Measurements from ENCODE around the gene PDE2A. TPM values are rescaled to one million over a fixed set of nuclear protein-coding genes. Genes with fewer than 3 reads are reported as not detected.

Gene PDE2A
- total RNA-seq, 1 donor from 2014 or later: not detected

DNA sequence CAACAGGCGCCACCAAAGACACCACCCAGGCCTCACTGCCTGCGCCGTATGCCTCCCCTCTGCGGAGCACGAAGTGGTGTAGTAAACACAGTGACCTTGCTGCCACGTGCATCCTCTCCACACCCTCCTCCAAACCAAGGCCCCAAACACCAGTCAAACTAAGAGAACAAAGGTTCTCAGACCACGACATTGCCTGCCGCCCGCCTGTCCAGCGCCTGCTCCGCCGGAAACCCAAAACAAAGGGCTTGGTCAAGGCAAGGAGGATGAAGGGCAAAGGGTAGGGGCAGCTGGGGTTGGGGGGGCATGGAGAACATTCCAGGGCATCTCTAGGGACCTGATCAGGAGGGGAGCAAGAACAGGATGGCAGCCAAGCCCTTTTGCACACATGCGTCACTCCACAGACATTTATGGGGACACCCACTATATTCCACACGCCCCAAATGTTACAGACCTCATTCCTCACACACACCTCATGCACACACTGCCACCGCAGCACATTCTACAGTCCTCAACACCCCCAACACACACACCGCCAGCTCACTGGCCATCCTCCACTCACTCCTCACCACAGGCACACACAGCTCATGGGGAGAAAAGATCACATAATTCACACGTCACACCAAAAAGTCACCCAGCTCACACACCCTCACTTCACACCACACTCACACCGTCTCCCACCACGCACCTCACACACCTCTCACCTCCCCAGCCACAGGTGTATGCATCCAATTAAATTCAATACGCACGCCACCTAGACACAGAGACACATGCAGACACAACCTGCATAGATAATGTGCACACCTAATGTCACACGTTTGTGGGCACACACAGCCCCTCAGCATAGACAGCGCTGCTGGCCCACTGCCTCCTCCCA is 34.5 kb downstream of the PDE2A start:
- H3K36me3 Mint-ChIP-seq (ENCODE audit: unreplicated experiment): no peaks in the 10 kb centered on the region
- TF ChIP-seq, protein P1, sequence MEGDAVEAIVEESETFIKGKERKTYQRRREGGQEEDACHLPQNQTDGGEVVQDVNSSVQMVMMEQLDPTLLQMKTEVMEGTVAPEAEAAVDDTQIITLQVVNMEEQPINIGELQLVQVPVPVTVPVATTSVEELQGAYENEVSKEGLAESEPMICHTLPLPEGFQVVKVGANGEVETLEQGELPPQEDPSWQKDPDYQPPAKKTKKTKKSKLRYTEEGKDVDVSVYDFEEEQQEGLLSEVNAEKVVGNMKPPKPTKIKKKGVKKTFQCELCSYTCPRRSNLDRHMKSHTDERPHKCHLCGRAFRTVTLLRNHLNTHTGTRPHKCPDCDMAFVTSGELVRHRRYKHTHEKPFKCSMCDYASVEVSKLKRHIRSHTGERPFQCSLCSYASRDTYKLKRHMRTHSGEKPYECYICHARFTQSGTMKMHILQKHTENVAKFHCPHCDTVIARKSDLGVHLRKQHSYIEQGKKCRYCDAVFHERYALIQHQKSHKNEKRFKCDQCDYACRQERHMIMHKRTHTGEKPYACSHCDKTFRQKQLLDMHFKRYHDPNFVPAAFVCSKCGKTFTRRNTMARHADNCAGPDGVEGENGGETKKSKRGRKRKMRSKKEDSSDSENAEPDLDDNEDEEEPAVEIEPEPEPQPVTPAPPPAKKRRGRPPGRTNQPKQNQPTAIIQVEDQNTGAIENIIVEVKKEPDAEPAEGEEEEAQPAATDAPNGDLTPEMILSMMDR (IDR thresholded peaks at IDR 0.05): no peak
- H3K27me3 Mint-ChIP-seq (ENCODE audit: unreplicated experiment): peaks cover 35% of the 10 kb centered on the region
- DNase-seq (ENCODE audit: extremely low spot score, unreplicated experiment): no peak
- no peak overlapping the region for H3K27ac Mint-ChIP-seq (ENCODE audit: unreplicated experiment)
- peaks cover 2% of the 10 kb centered on the region for H3K4me1 Mint-ChIP-seq (ENCODE audit: unreplicated experiment)
- no peak overlapping the region for H3K4me3 Mint-ChIP-seq (ENCODE audit: unreplicated experiment)
- no peaks in the 10 kb centered on the region for H3K9me3 Mint-ChIP-seq (ENCODE audit: unreplicated experiment)

- H3K27ac Mint-ChIP-seq (ENCODE audit: unreplicated experiment): no peak overlapping the region
- no peaks in the 10 kb centered on the region for H3K36me3 Mint-ChIP-seq (ENCODE audit: unreplicated experiment)
- H3K9me3 Mint-ChIP-seq (ENCODE audit: unreplicated experiment): no peaks in the 10 kb centered on the region
- no peak for DNase-seq (ENCODE audit: extremely low spot score, unreplicated experiment)
- TF ChIP-seq, protein P1 (IDR thresholded peaks at IDR 0.05): no peak
- H3K4me3 Mint-ChIP-seq (ENCODE audit: unreplicated experiment): no peak overlapping the region
- H3K4me1 Mint-ChIP-seq (ENCODE audit: unreplicated experiment): peaks cover 2% of the 10 kb centered on the region
- peaks cover 37% of the 10 kb centered on the region for H3K27me3 Mint-ChIP-seq (ENCODE audit: unreplicated experiment)
Measured at GRCh38 chr11:72637926-72638325, 36.3 kb downstream of the PDE2A start.

DNA sequence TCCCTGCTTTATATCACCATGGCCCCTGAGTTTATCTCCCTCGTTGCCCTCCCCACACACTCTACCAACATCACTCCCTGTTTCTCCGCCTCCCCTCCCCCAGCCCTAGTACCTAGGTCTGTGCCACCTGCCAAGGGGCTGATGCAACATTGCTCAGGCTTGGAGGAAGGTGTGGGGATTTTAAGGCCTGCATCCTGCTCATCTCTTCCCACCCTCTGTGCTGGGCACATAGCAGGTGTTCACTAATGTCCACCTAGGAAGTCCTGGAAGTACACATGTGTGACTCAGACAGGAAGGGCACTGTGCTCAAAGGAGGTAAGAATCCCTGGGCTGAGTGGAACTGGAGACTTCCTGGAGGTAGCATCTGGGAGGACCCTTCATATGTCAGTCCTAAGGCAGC is 37.0 kb downstream of the PDE2A start:
- Mint-ChIP-seq H3K36me3 (ENCODE audit: unreplicated experiment) (no peaks in the 10 kb centered on the region), H3K27me3 (ENCODE audit: unreplicated experiment) (peaks cover 37% of the 10 kb centered on the region), H3K4me3 (ENCODE audit: unreplicated experiment) (no peak overlapping the region), H3K4me1 (ENCODE audit: unreplicated experiment) (peaks cover 2% of the 10 kb centered on the region), H3K9me3 (ENCODE audit: unreplicated experiment) (no peaks in the 10 kb centered on the region), H3K27ac (ENCODE audit: unreplicated experiment) (no peak overlapping the region)
- no peak for DNase-seq (ENCODE audit: extremely low spot score, unreplicated experiment)
- TF ChIP-seq, protein P1 (IDR thresholded peaks at IDR 0.05): no peak

DNA sequence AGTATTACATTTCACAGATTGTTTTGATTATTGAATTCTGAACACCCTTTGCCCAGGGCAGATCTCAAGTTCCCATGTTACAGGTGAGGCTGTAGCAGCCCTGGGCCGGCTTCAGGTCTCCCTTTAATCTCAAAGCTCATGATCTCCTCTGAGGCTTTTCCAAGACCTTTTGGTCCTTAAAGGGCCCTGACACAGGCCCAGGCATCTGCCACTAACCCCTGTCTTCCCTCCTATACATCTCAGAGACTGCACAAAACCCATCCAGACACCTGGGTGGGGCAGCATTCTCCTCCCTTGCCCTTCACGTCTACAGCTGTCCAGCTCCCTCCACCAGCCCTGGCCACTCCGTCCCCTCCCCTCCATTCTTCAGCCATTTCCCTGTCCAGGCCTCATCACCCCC is 37.8 kb downstream of the PDE2A start:
- no peaks in the 10 kb centered on the region for H3K36me3 Mint-ChIP-seq (ENCODE audit: unreplicated experiment)
- H3K27me3 Mint-ChIP-seq (ENCODE audit: unreplicated experiment): peaks cover 37% of the 10 kb centered on the region
- H3K4me3 Mint-ChIP-seq (ENCODE audit: unreplicated experiment): no peak overlapping the region
- no peak overlapping the region for H3K27ac Mint-ChIP-seq (ENCODE audit: unreplicated experiment)
- no peaks in the 10 kb centered on the region for H3K9me3 Mint-ChIP-seq (ENCODE audit: unreplicated experiment)
- TF ChIP-seq, protein P1 (IDR thresholded peaks at IDR 0.05): no peak
- DNase-seq (ENCODE audit: extremely low spot score, unreplicated experiment): no peak
- H3K4me1 Mint-ChIP-seq (ENCODE audit: unreplicated experiment): no peaks in the 10 kb centered on the region

DNA sequence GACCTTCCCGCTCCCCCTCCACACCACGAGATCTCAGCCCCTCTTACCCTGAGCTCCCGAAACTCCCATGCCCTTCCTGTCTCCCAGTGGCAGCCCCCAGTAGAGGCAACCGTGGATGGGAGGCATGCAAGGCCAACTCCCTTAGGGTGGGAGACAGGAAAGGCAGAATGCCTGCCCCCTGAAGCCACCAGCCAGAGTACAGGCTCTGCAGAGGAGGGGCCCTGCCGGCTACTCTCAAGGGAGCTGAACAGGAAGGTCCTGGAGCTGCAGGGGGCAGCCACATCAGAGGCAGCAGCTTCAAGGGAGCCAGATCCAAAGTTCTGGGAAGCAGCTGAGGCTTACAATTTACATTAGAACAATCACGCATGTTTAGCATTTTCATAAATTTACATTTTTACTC is 38.3 kb downstream of the PDE2A start:
- no peaks in the 10 kb centered on the region for H3K36me3 Mint-ChIP-seq (ENCODE audit: unreplicated experiment)
- TF ChIP-seq, protein P1 (IDR thresholded peaks at IDR 0.05): no peak
- H3K4me1 Mint-ChIP-seq (ENCODE audit: unreplicated experiment): no peaks in the 10 kb centered on the region
- DNase-seq (ENCODE audit: extremely low spot score, unreplicated experiment): no peak
- no peaks in the 10 kb centered on the region for H3K9me3 Mint-ChIP-seq (ENCODE audit: unreplicated experiment)
- peaks cover 37% of the 10 kb centered on the region for H3K27me3 Mint-ChIP-seq (ENCODE audit: unreplicated experiment)
- H3K27ac Mint-ChIP-seq (ENCODE audit: unreplicated experiment): no peak overlapping the region
- H3K4me3 Mint-ChIP-seq (ENCODE audit: unreplicated experiment): no peak overlapping the region
